ENCODE measurements around the gene SLC12A7.

DNA sequence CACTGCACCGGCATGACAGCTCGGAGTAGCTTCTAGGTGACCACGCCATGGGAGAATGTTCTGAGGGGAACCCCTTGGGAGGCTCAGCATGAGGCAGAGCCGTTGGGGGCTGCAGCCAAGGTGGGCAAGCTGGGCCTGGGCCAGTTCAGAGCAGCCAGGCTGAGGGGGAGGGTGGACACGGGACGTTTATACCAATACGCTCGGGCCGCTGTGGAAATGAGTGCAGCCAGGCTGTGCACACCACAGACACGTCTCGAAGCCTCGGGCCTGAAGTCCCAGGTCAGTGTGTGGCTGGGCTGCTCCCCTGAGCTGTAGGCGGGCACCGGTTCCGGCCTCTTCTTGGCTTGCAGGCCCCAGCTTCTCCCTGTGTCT lies 28.9 kb upstream of the SLC12A7 start:
- TF ChIP-seq, protein P1, sequence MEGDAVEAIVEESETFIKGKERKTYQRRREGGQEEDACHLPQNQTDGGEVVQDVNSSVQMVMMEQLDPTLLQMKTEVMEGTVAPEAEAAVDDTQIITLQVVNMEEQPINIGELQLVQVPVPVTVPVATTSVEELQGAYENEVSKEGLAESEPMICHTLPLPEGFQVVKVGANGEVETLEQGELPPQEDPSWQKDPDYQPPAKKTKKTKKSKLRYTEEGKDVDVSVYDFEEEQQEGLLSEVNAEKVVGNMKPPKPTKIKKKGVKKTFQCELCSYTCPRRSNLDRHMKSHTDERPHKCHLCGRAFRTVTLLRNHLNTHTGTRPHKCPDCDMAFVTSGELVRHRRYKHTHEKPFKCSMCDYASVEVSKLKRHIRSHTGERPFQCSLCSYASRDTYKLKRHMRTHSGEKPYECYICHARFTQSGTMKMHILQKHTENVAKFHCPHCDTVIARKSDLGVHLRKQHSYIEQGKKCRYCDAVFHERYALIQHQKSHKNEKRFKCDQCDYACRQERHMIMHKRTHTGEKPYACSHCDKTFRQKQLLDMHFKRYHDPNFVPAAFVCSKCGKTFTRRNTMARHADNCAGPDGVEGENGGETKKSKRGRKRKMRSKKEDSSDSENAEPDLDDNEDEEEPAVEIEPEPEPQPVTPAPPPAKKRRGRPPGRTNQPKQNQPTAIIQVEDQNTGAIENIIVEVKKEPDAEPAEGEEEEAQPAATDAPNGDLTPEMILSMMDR (conservative IDR thresholded peaks at IDR 0.05; ENCODE audit: low read depth, low read length) = no peak
- TF ChIP-seq EZH2 (IDR thresholded peaks at IDR 0.05; ENCODE audit: low read length, unreplicated experiment) = no peak

Data from PC-3 (cell line).